ENCODE measurements around the gene HPCAL1.

DNA sequence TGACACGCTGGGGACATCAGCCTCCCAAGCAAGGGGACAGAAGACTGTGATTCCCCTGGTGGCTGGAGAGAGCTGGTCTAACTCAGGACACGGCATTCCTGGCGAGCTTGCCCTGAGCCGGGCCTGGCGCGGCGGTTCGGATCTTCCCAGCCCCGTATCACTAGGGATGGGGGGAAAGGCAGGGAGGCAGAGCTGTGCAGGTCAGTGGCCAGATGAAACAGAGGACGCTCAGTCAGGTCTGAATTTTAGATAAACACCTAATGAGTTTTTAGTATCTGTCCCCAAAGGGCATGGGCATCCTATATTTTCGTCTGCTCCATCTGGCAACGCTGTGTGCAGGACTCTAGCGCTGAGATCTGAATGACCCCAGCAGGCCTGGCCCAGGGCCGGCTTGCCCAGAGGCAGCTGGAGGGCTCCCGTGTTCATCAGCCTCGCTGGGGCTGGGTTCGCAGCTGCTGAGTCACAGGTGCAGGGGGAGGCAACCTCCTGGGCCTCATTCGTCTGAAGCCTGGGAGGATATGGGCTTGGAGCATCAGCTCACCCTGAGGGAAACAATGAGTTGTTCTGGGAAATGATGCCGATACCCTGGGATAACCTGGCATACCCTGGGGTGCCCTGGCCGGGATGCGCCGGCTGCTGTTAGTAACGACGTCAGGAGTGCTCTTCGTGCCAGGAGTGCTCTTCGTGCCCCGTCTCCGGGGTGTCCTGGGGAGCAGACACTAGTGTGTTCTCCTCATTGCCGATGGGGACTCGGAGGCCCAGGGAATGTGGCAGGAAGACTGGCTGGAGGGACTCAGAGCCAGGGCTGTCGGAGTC, 48.1 kb upstream of the HPCAL1 start:
- TF ChIP-seq POLR2A (IDR thresholded peaks at IDR 0.05; ENCODE audit: low read depth, low read length) (no peak), TAF1 (IDR thresholded peaks at IDR 0.05; ENCODE audit: low read depth, low read length) (no peak), SPI1 (IDR thresholded peaks at IDR 0.05; ENCODE audit: low read depth, low read length) (no peak), POLR2AphosphoS5 (IDR thresholded peaks at IDR 0.05; ENCODE audit: low read depth, low read length) (no peak)

Measured in GM12891 (cell line).